KOPT-K1 (cell line): ENCODE results near the gene VPS54.

Experiments
- H3K27ac ChIP-seq: fragments of 200-600 bp; sonication (generic); 2 replicates; pipeline ENCODE4 v1.5.1; 2016; ENCODE audit warnings: antibody characterized with exemption, mild to moderate bottlenecking, low read depth, low read length; ENCODE audit not compliant: poor library complexity, severe bottlenecking
- H3K36me3 ChIP-seq: fragments of 200-600 bp; sonication (generic); 2 replicates; pipeline ENCODE4 v1.5.1; 2017; ENCODE audit warnings: antibody characterized with exemption, mild to moderate bottlenecking, low read length, moderate library complexity; ENCODE audit not compliant: insufficient read depth
- H3K9me3 ChIP-seq: fragments of 200-600 bp; sonication (generic); 2 replicates; pipeline ENCODE4 v1.5.1; 2017; ENCODE audit warnings: antibody characterized with exemption, low read length, mild to moderate bottlenecking; ENCODE audit not compliant: insufficient read depth, poor library complexity, severe bottlenecking

Gene VPS54

DNA sequence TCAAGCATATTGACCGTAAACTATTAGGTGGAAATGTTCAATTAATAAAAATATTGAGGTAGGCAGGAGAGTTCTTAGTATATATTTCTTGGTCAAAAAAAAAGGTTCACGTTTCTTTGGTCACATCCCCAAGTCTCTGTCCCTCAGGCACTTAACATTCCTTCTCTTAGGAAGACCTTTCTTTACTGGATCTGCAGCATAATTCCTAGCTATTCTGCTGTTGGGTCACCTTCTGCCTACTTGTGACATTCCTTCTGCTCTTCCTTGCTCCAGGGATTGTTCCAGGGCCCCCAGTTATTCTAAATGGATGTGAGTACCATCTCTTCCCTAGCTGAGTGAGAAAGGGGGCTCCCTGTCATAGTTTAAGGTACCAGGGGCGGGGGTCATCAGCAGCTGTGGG is 173.4 kb downstream of the VPS54 start:
- Histone ChIP-seq H3K27ac (peak overlapping the region; percentile 99), H3K9me3 (no peaks in the 10 kb centered on the region), H3K36me3 (peaks cover 21% of the 10 kb centered on the region)

- peak overlapping the region; percentile 99 for H3K27ac ChIP-seq
- H3K9me3 ChIP-seq = no peaks in the 10 kb centered on the region
- H3K36me3 ChIP-seq = peaks cover 21% of the 10 kb centered on the region
Observed at GRCh38 chr2:63844616-63845015, 174.6 kb downstream of the VPS54 start.

- H3K36me3 ChIP-seq = peaks cover 21% of the 10 kb centered on the region
- H3K9me3 ChIP-seq = no peaks in the 10 kb centered on the region
- peak overlapping the region; percentile 99 for H3K27ac ChIP-seq
Observed at GRCh38 chr2:63843791-63844190, 175.4 kb downstream of the VPS54 start.

DNA sequence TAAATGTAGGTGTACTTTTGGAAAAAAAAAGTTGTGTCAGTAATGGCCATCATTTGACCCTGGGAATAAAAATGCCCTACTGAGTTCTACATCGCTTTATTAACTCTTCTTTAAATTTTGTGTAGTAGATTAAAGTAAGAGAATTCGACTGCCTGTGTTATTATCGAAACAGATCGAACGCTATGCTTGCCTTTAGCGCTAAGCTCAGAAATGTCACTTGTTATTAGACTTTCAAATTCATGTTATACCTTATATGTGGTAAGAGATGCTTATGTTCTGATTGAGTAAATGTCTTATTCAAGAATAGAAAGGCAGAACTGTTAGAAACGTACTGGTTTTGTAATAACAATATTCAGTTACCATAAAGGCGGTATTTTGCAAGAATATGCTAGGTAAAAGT is 176.1 kb downstream of the VPS54 start:
- H3K36me3 ChIP-seq = peaks cover 21% of the 10 kb centered on the region
- H3K9me3 ChIP-seq = no peaks in the 10 kb centered on the region
- H3K27ac ChIP-seq = peak overlapping the region; percentile 99

DNA sequence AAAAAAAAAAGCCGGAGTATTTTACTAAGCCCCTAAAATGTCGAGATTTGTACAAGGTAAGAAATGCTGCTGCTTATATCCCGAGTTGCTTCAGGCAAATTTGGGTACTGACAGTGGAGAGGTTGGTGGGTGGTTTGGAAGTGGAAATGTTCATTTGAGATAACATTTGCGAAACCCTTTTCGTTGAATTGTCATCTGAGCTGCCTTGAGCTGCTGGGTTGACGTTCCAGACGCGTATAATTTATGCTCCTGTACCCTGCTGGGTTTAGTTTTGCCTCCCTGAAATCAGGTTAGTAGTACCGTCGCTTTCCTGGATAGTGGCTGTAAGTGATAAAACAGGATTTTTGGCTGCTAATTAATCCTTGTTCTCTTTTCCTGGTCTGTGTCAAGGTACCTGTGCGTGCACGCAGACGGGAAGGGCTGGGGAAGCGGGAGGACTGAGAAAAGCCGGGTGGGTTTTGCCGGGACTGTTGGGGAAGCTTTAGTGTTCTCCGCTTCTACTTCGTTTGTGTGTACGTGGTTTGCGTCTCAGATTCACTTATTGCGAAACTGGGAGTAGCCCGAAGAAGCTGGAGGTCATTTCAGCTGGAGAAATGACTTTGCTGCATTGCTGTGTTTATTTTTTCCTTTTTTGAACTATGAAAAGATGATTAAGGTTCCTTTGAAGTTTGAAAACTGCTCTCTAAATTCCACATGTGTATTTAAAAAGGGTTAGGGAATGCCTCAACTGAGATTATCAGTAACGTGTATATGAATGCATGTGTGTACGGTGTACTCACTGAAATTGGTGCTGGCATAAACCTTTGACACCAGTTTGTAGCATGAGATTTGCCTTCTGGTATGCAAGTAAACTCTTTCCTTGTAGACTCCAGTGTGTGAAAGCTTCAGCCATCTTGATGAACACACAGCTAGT is 176.8 kb downstream of the VPS54 start:
- peak overlapping the region; percentile 99 for H3K27ac ChIP-seq
- H3K9me3 ChIP-seq = no peaks in the 10 kb centered on the region
- H3K36me3 ChIP-seq = peaks cover 21% of the 10 kb centered on the region
